ENCODE data around the gene ZNF181. TPM values are rescaled to one million over a fixed set of nuclear protein-coding genes. Genes with fewer than 3 reads are reported as not detected.

Gene ZNF181
- total RNA-seq, 6 experiments from 2014 or later: 5.3 to 10.1 (median 8.0) TPM

DNA sequence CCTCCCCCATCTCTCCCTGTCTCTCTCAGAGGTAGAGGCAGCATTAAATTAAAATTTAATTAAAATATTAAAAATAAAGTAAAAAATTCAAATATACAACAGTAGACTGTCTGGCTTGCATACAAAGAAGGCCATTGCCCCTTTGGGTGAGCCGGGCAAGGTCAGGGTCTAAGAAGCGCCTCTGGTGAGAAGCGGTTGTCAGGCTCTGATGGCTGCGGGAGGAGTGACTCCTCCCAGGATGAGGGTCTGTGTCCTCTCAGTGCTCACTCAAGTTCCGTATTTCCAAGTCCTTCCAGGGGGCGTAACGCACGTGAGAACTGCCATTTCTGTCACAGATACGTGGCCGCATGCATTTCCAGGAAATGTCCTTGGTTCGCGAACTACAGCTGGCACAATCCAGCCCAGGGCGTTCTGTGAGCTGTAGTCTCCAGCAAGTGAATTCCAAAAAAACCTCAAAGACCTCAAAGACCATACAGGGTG, 737 bp upstream of the ZNF181 start:
- intact Hi-C loops (cut with DNase I): no loop called here

DNA sequence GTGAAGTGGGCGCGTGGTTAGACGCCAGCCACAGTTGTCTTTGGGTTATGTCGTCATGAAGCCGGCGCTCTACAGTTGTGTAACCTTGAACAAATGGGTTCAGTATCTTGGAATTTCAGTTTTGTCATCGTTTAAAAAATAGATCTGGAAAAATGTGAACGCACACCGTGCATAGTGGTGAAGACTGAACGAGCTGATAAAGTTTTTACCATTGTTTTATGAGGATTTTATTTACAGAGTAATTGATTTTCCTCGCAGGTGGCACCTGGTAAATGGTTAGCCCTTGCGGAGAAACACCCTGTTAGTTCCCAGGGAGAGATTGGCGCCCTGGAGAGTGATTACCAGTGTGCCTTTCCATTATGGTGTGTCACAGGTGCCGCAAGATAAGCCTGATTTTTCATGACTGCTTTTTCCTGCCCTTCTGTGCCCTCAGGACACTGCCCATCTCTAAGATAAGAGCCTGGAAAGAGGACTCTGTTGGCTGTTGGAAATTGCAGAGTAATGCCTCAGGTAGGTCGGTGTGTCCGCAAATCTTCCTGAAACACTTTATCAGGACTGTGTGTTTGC, 577 bp downstream of the ZNF181 start:
- DNase-seq (no peak), ATAC-seq (peak in 2 of 4 donors; percentile 1 to 11)
- intact Hi-C loops (cut with DNase I): no loop called here
- no peak for TF ChIP-seq POLR2A (IDR thresholded peaks at IDR 0.05)
- TF ChIP-seq CTCF (IDR thresholded peaks at IDR 0.05): no peak
- H3K4me1 ChIP-seq: peaks cover 0 to 14% (median 0%) of the 10 kb centered on the region in 4 donors
- H3K9me3 ChIP-seq: peaks cover 0 to 18% (median 0%) of the 10 kb centered on the region in 4 donors
- no peaks in the 10 kb centered on the region for H3K27me3 ChIP-seq
- peak overlapping the region; percentile 95 to 98 (median 98) for H3K27ac ChIP-seq
- H3K36me3 ChIP-seq: peaks cover 0 to 13% (median 7%) of the 10 kb centered on the region in 4 donors
- peak overlapping the region; percentile 81 to 88 (median 85) for H3K4me3 ChIP-seq
- 12% methylated on average over 16 of the region's 16 CpGs for WGBS (ENCODE audit: insufficient coverage, low coverage, low lambda C conversion rate, missing lambda C conversion rate)

More for the DNA sequence above, 737 bp upstream of the ZNF181 start:
- H3K27ac ChIP-seq: peak overlapping the region; percentile 95 to 98 (median 98)
- no peaks in the 10 kb centered on the region for H3K27me3 ChIP-seq
- H3K36me3 ChIP-seq: peaks cover 0 to 4% (median 1%) of the 10 kb centered on the region in 4 donors
- no peak for DNase-seq
- peaks cover 0 to 9% (median 0%) of the 10 kb centered on the region in 4 donors for H3K9me3 ChIP-seq
- TF ChIP-seq CTCF (IDR thresholded peaks at IDR 0.05) (no peak), POLR2A (IDR thresholded peaks at IDR 0.05) (no peak)
- peaks cover 0 to 14% (median 0%) of the 10 kb centered on the region in 4 donors for H3K4me1 ChIP-seq
- ATAC-seq: peak; percentile 4 to 16 (median 8)
- WGBS (ENCODE audit: insufficient coverage, low coverage, low lambda C conversion rate, missing lambda C conversion rate): 0% methylated on average over 2 of the region's 13 CpGs
- peak overlapping the region; percentile 81 to 88 (median 85) for H3K4me3 ChIP-seq

GRCh38 chr19:34744896-34745690, 11.1 kb downstream of the ZNF181 start:
- DNase-seq: no peak
- H3K27me3 ChIP-seq: no peaks in the 10 kb centered on the region
- H3K27ac ChIP-seq: no peak overlapping the region
- intact Hi-C loops (cut with DNase I): loop anchor here in 1 of 2 donors (5.0 kb wide), 1 partner anchor 208 kb away; no protein-coding TSS in a partner anchor
- 70% methylated on average over 3 of the region's 3 CpGs for WGBS (ENCODE audit: insufficient coverage, low coverage, low lambda C conversion rate, missing lambda C conversion rate)
- TF ChIP-seq CTCF (IDR thresholded peaks at IDR 0.05): no peak
- no peak for TF ChIP-seq POLR2A (IDR thresholded peaks at IDR 0.05)
- peaks cover 2 to 24% (median 8%) of the 10 kb centered on the region in 4 donors for H3K9me3 ChIP-seq
- no peak overlapping the region for H3K4me3 ChIP-seq
- ATAC-seq: no peak
- H3K4me1 ChIP-seq: no peaks in the 10 kb centered on the region
- H3K36me3 ChIP-seq: peaks cover 0 to 12% (median 11%) of the 10 kb centered on the region in 4 donors

DNA sequence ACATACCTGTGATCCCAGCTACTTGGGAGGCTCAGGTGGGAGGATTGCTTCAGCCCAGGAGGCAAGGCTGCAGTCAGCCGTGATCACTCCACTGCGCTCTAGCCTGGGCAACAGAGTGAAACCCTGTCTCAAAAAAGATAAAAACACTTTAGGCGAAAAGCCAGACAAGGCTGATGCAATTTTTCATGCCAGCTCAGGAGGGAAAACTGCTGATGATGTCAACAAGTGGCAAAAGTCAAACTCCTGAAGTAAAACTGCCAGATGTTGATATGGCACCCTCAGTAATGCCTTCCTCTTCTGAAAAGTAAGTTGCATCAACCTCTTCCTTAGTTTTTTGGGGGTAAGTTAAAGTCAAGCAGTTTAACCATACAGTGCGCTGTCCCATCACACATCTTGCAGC, 23.4 kb downstream of the ZNF181 start:
- TF ChIP-seq CTCF (IDR thresholded peaks at IDR 0.05) (no peak), POLR2A (IDR thresholded peaks at IDR 0.05) (no peak)
- H3K4me1 ChIP-seq: no peaks in the 10 kb centered on the region
- peaks cover 7 to 67% (median 29%) of the 10 kb centered on the region in 4 donors for H3K9me3 ChIP-seq
- H3K27ac ChIP-seq: no peak overlapping the region
- no peak for DNase-seq
- intact Hi-C loops (cut with DNase I): no loop called here
- no peak for ATAC-seq
- no peaks in the 10 kb centered on the region for H3K27me3 ChIP-seq
- 92% methylated on average over 4 of the region's 4 CpGs for WGBS (ENCODE audit: insufficient coverage, low coverage, low lambda C conversion rate, missing lambda C conversion rate)
- H3K36me3 ChIP-seq: peaks cover 0 to 15% (median 0%) of the 10 kb centered on the region in 4 donors
- H3K4me3 ChIP-seq: no peak overlapping the region
